Mucosa of descending colon (tissue), 3 donors: ENCODE data around the gene ODAD4. TPM values are rescaled to one million over a fixed set of nuclear protein-coding genes. Genes with fewer than 3 reads are reported as not detected.

ENCODE experiments used
- ATAC-seq: fragments of 200-7000 bp; cut with Tn5 transposase; one replicate; pipeline ENCODE4 v1.9.1; 2020; ENCODE audit warnings: mild to moderate bottlenecking, moderate library complexity
- DNase-seq, 3 donors: peaks; one replicate each; pipeline ENCODE4 v3.0.0-alpha.2; 2020
- H3K36me3 ChIP-seq: fragments of 200-600 bp; one replicate; pipeline ENCODE4 v1.8.0; 2021; ENCODE audit warnings: low read depth, mild to moderate bottlenecking
- H3K4me1 ChIP-seq: fragments of 200-600 bp; one replicate; pipeline ENCODE4 v1.8.0; 2021; ENCODE audit warnings: low read depth, mild to moderate bottlenecking
- H3K4me3 ChIP-seq: fragments of 200-600 bp; one replicate; pipeline ENCODE4 v1.8.0; 2021; ENCODE audit warnings: mild to moderate bottlenecking
- H3K9me3 ChIP-seq: fragments of 200-600 bp; one replicate; pipeline ENCODE4 v1.8.0; 2021; ENCODE audit warnings: mild to moderate bottlenecking
- intact Hi-C, 2 donors: fragments of 100-400 bp; cut with DNase I in 1 of 2; cut with micrococcal nuclease in 1 of 2; formaldehyde crosslinking; loops; one replicate each; pipeline versions ENCODE4 v1.11.0 to v1.11.1; 2022; cut with DNase I, micrococcal nuclease
- total RNA-seq, 3 donors: library from RNA; stranded (reverse); fragmentation: NEBNext Ultra II Directional in 2 of 3; extraction: Animal tissue kit (Norgen Biotek cat#: 25700) in 2 of 3; gene quantifications; one replicate each; pipeline versions ENCODE4 v1.2.1 to v1.2.4, GENCODE V29; 2021 to 2023
- TF ChIP-seq, protein P1 (sequence below): fragments of 200-600 bp; IDR thresholded peaks from one replicate; pipeline ENCODE4 v1.8.0; 2022; ENCODE audit warnings: antibody characterized with exemption, mild to moderate bottlenecking
- donor health status: DM: no; HTN: no; CAD: no; lungs with moderate emphysema.
- donor health status: DM: no; HTN: no; CAD: no.
- donor health status: DM: no; HTN: yes; CAD: no.

Gene ODAD4
- total RNA-seq, 3 donors from 2014 or later: 0.34 to 2.1 TPM; not detected in 1

GRCh38 chr17:41986634-41987033 is 56.2 kb downstream of the ODAD4 start:
- ATAC-seq (no peak), DNase-seq (no peak)
- H3K36me3 ChIP-seq: no peaks in the 10 kb centered on the region
- intact Hi-C loops: no loop called here
- no peak overlapping the region for H3K4me3 ChIP-seq
- peaks cover 20% of the 10 kb centered on the region for H3K4me1 ChIP-seq
- no peaks in the 10 kb centered on the region for H3K9me3 ChIP-seq
- TF ChIP-seq, protein P1, sequence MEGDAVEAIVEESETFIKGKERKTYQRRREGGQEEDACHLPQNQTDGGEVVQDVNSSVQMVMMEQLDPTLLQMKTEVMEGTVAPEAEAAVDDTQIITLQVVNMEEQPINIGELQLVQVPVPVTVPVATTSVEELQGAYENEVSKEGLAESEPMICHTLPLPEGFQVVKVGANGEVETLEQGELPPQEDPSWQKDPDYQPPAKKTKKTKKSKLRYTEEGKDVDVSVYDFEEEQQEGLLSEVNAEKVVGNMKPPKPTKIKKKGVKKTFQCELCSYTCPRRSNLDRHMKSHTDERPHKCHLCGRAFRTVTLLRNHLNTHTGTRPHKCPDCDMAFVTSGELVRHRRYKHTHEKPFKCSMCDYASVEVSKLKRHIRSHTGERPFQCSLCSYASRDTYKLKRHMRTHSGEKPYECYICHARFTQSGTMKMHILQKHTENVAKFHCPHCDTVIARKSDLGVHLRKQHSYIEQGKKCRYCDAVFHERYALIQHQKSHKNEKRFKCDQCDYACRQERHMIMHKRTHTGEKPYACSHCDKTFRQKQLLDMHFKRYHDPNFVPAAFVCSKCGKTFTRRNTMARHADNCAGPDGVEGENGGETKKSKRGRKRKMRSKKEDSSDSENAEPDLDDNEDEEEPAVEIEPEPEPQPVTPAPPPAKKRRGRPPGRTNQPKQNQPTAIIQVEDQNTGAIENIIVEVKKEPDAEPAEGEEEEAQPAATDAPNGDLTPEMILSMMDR: no peak

- intact Hi-C loops: no loop called here
- Histone ChIP-seq H3K4me3 (no peak overlapping the region), H3K4me1 (peaks cover 20% of the 10 kb centered on the region), H3K36me3 (no peaks in the 10 kb centered on the region), H3K9me3 (no peaks in the 10 kb centered on the region)
- DNase-seq (peak in 1 of 3 donors; percentile 7), ATAC-seq (no peak)
- TF ChIP-seq, protein P1: no peak
Measured at GRCh38 chr17:41987642-41988041, 57.2 kb downstream of the ODAD4 start.

GRCh38 chr17:41988418-41988817 is 58.0 kb downstream of the ODAD4 start:
- TF ChIP-seq, protein P1: no peak
- DNase-seq: no peak
- H3K9me3 ChIP-seq: no peaks in the 10 kb centered on the region
- no peak for ATAC-seq
- H3K4me1 ChIP-seq: peaks cover 20% of the 10 kb centered on the region
- H3K4me3 ChIP-seq: no peak overlapping the region
- intact Hi-C loops: no loop called here
- H3K36me3 ChIP-seq: no peaks in the 10 kb centered on the region

- H3K4me1 ChIP-seq: peaks cover 20% of the 10 kb centered on the region
- H3K4me3 ChIP-seq: no peak overlapping the region
- peaks cover 2% of the 10 kb centered on the region for H3K36me3 ChIP-seq
- ATAC-seq (peak; percentile 90), DNase-seq (peak in 2 of 3 donors; percentile 7 to 52)
- TF ChIP-seq, protein P1: no peak
- intact Hi-C loops: no loop called here
- no peaks in the 10 kb centered on the region for H3K9me3 ChIP-seq
Measured at GRCh38 chr17:41989702-41990419, 59.4 kb downstream of the ODAD4 start.

DNA sequence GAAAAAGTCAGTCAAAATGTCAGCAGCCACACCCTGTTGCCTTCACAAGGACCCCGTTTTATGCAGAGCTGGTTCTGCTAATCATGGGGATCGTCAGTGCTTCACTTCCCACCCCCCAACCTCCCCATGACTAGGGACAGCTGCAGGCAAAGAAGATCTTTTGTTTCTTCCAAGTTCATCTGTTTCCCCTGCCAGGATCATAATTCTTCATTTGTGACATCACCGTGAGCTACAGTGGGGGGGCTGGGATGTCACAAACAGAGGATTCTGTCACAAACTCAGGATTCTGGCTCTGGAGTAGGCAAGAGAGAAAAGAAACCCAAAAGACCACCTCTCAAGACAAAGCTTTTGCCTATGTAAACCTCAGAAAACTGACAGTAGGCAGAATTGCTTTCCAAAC is 62.2 kb downstream of the ODAD4 start:
- ATAC-seq: no peak
- no peak overlapping the region for H3K4me3 ChIP-seq
- H3K36me3 ChIP-seq: peaks cover 12% of the 10 kb centered on the region
- no peaks in the 10 kb centered on the region for H3K9me3 ChIP-seq
- no peak for DNase-seq
- intact Hi-C loops: no loop called here
- TF ChIP-seq, protein P1: no peak
- peaks cover 20% of the 10 kb centered on the region for H3K4me1 ChIP-seq

- peaks cover 14% of the 10 kb centered on the region for H3K4me1 ChIP-seq
- no peak for ATAC-seq
- DNase-seq: no peak
- intact Hi-C loops: no loop called here
- no peak overlapping the region for H3K4me3 ChIP-seq
- H3K9me3 ChIP-seq: no peaks in the 10 kb centered on the region
- peaks cover 19% of the 10 kb centered on the region for H3K36me3 ChIP-seq
- TF ChIP-seq, protein P1: no peak
Measured at GRCh38 chr17:41996855-41997164, 66.4 kb downstream of the ODAD4 start.
